Measurements from ENCODE around the gene BID.

Gene BID

GRCh38 chr22:17774206-17774925, at the start of gene BID:
Gene BID, minus strand, starts transcription at chr22:17774469. Its CDS starts 24,353 bp downstream, at chr22:17750116.
- peak; percentile 78 for DNase-seq

GRCh38 chr22:17823964-17824363, 49.7 kb upstream of the BID start:
- no peak for DNase-seq

- no peak for DNase-seq
Observed at GRCh38 chr22:17823226-17823625, 49.0 kb upstream of the BID start.

- no peak for DNase-seq
Observed at GRCh38 chr22:17822087-17822486, 47.8 kb upstream of the BID start.

- peak; percentile 18 for DNase-seq
Observed at GRCh38 chr22:17820879-17821439, 46.7 kb upstream of the BID start.

GRCh38 chr22:17818649-17819048, 44.4 kb upstream of the BID start:
- no peak for DNase-seq

GRCh38 chr22:17818180-17818579, 43.9 kb upstream of the BID start:
- no peak for DNase-seq

- no peak for DNase-seq
Observed at GRCh38 chr22:17817511-17818065, 43.3 kb upstream of the BID start.

- DNase-seq: no peak
Observed at GRCh38 chr22:17817079-17817478, 42.8 kb upstream of the BID start.

GRCh38 chr22:17816649-17817048, 42.4 kb upstream of the BID start:
- no peak for DNase-seq

GRCh38 chr22:17815703-17816254, 41.5 kb upstream of the BID start:
- no peak for DNase-seq

- DNase-seq: no peak
Observed at GRCh38 chr22:17814830-17815229, 40.6 kb upstream of the BID start.

- no peak for DNase-seq
Observed at GRCh38 chr22:17814084-17814483, 39.8 kb upstream of the BID start.

GRCh38 chr22:17811119-17811518, 36.9 kb upstream of the BID start:
- no peak for DNase-seq

- no peak for DNase-seq
Observed at GRCh38 chr22:17810570-17811116, 36.4 kb upstream of the BID start.

- DNase-seq: no peak
Observed at GRCh38 chr22:17808693-17809403, 34.6 kb upstream of the BID start.

- no peak for DNase-seq
Observed at GRCh38 chr22:17807578-17808410, 33.5 kb upstream of the BID start.

- no peak for DNase-seq
Observed at GRCh38 chr22:17807086-17807485, 32.8 kb upstream of the BID start.

GRCh38 chr22:17806437-17806836, 32.2 kb upstream of the BID start:
- DNase-seq: no peak

- no peak for DNase-seq
Observed at GRCh38 chr22:17804331-17805080, 30.2 kb upstream of the BID start.

GRCh38 chr22:17803609-17804270, 29.5 kb upstream of the BID start:
- DNase-seq: no peak
